ENCODE results near the gene TBCA.

TBCA gene

DNA sequence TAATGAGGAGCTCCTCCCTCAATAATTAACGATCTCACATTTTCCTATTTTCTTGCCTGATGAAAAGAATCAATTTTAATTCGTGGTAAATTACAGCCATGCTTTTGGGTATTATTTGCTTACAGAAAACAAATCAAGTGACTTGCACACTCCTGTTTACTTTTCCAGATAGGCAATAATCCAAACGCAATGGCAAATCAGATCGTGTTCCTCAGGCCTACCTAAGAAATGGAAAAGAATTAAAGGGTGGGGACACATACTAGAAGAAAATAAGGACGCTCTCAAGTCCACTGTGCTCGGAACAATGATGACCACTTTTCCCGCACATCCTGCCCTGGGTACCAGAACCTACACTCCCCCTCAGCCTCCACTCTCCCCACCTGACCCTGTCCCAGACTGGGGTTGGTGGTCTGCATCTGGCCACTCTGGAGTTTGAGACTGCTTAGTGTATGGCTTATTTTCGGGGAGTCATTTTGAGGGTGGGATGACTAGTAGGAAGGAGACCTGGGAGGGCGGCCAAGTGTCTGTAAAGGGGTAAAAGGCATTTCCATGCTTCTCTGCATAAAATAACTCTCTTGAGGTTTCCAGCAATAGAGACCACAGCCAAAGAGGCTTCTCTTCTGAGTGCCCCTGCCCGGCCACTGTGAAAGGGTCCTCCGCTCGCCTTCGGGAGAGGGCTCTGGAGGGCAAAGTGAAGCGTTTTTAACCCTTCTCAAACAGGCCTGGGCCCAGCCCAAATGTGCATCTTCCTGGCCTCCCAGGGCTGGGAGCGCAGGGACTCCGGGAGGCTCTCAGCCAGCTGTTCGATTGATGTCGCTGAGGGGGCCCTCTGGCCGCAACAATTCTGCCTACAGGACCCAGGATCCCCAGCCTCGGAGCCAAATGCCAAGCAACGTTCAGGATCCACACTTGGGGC lies 133.1 kb downstream of the TBCA start:
- no peak for DNase-seq (ENCODE audit: low read depth)

DNA sequence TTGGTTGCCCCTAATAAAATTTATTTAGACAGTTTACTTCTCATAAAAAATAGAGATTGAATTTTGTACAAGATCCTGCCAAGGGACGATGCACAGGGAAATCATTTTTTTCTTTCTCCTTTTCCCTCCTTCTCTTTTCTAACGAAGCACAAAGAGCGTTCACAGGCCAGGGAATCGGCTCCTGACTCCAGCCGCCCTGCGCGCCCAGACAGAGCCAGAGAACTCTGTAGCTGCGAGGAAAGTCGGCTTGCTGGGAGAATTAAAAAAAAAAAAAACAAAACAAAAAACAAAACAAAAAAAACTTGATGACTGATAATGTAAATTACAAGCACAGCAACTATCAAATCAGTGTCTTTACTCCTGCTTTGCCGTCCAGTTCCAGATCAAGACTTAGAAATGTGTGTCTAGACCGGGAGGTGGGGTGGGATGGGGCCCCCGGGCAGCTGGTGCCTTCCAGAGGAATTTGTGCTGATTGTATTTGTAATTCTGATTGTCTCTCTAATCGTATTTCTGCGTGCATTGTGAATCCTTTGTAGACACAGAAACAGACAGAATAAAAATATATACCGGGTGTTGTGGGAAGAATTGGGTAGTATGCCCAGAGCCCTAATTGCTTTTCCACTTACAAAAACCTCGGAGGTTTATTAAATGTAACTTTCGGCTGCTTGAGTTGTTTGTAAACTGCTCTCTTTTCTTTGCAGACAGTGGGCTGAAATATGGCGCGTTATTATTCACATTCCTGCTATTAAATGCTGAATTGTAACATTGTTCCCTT lies 134.0 kb downstream of the TBCA start:
- no peak for DNase-seq (ENCODE audit: low read depth)

DNA sequence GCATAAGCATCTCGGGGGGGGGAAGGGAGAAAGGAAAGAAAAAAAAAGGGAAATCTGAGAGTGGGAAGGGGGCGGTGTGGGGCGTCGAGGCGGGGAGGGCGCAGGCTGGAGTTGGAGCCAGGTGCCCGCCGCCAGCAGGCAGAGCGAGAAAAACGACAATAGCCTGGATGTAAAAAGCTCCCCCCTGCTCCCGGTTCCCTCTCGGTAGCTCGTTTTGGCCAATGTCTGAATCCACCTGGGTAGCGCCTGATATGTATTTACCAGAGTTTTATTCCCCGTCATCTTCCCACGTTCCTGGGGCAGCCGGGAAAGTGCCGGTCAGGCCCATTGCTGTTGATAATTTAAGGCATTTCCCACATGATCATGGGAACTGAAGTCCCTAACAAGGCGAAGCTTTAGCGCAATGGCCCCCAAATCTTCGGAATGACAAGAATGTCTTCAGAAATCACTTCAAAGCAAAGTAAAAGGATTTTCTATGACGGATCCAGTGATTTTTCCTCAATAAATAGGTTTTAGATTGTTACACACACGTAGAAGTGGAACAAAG lies 134.7 kb downstream of the TBCA start:
- DNase-seq (ENCODE audit: low read depth) = no peak

Data from GM04504 (cell line).